IPS-18c (cell line): ENCODE data around the gene AHCYL2.
"Not testable (repeated sequence)": the region's sequence is repeated elsewhere in the genome, so short reads cannot be mapped to it uniquely, and the experiment has no call there.

Experiments used
- H3K4me3 ChIP-seq: 2 replicates; pipeline ENCODE4 v1.7.0; 2013; ENCODE audit warnings: low read depth, mild to moderate bottlenecking, low read length, moderate library complexity; ENCODE audit not compliant: insufficient read depth
- H3K9me3 ChIP-seq: one replicate; pipeline ENCODE4 v1.6.1; 2013; ENCODE audit warnings: mild to moderate bottlenecking, low read length, moderate library complexity; ENCODE audit not compliant: control insufficient read depth, insufficient read depth

Gene AHCYL2

DNA sequence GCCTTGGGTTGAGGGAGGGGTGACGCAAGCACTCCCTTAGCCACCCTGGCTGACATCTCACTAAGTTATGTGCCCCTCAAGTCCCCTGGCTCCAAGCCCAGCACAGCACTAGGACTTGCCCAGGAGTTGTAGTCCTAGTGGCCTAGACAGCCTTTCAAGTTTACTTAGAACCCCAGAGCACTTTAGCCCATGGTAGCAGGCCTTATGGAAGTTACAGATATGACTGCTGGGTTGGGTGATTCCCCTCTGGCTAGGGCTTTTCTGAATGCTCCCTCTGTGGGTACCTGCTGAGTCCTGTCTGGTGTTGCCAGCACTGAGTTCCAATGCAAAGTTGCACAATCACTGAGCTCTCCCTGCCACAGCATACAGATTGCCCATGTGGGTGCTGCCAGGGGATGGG is 83.2 kb downstream of the AHCYL2 start:
- Histone ChIP-seq H3K4me3 (no peak overlapping the region), H3K9me3 (no peaks in the 10 kb centered on the region)

DNA sequence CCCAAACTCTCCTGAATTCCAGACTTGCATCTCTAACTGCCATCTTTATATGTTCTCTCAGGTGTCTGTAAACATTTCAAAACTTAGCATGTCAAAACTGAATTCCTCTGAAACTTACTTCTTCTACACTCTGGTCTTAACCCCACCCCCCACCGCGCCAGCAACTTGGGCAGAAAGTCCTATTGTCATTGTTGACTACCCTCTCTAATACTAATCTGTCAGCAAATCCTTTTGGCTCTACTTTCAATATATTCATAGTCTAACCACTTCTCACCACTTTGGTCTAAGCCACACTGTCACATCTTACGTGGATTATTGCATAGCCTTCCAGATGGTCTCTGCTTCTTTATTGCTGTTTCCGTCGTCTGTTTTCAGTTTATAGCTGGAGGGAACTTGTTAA is 86.6 kb downstream of the AHCYL2 start:
- Histone ChIP-seq H3K4me3 (no peak overlapping the region), H3K9me3 (no peaks in the 10 kb centered on the region)

DNA sequence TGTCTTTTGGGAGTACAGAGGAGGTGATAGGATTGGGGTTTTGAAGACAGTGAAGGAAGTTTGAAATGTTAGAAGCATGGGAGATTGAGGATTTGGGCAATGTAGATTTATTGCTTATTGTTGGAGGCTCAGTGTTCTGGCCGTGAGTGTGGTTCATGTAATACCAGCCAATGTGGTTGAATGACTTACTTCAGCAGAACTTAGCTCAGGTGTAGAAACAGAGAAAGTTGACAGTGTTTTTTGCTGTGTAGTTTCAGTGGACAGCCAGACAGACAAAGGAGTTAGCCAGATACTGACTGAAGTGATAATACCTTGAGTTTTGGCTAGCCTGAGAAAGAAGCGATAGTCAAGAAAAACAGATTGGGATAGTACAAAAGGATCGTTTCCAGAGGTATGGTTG is 88.5 kb downstream of the AHCYL2 start:
- Histone ChIP-seq H3K4me3 (no peak overlapping the region), H3K9me3 (no peaks in the 10 kb centered on the region)

DNA sequence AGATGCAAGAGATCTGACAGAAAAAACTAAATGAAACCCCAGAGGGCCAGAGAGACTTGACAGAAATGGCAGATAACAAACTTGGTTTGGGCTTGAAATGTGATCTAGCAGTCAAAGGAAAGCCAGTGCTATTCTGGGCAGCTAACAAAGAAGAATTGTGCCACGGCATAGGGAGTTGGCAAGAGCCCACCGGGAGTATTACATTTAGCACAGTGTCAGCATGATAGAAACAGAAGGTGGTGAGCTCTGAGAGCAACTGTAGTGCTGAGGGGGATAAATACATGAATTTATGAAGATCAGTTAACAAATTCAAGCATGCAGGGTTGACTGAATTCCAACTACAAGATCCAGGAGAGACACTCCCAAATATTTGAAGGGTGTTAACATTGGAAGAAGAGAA is 91.1 kb downstream of the AHCYL2 start:
- Histone ChIP-seq H3K9me3 (no peaks in the 10 kb centered on the region), H3K4me3 (no peak overlapping the region)

DNA sequence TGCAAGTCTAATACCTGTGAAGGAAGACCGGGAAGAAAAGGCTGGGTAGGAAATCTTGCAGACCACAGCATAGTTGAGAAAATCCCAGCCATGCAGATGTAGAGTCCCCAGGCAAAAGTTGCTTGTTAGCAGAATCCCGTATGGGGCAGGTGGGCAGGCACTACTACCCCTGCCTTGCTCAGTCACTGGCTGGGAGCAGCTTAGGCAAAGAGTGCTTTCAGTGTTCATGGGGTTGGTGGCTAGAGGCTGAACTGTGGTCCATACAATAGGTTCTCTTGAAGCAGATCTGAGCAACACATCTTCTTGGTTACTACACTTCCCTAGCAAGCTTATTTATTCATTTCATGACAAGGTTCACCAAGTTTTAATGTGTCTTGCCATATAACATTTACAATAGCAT is 92.6 kb downstream of the AHCYL2 start:
- Histone ChIP-seq H3K4me3 (no peak overlapping the region), H3K9me3 (no peaks in the 10 kb centered on the region)

DNA sequence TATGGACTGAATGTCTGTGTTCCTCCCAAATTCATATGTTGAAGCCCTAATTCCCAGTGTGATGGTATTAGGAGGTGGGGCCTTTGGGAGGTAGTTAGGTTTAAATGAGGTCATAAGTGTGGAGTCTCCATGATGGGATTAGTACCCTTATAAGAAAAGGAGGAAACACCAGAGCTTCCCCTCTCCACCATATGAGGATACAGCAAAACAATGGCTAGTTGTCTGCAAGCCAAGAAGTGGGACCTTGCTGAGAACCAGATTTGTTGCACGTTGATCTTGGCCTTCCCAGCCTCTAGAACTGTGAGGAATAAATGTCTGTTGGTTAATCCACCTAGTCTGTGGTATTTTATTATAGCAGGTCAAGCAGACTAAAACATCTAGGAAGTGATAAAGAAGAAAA is 102.2 kb downstream of the AHCYL2 start:
- H3K9me3 ChIP-seq: no peaks in the 10 kb centered on the region
- H3K4me3 ChIP-seq: no peak overlapping the region

DNA sequence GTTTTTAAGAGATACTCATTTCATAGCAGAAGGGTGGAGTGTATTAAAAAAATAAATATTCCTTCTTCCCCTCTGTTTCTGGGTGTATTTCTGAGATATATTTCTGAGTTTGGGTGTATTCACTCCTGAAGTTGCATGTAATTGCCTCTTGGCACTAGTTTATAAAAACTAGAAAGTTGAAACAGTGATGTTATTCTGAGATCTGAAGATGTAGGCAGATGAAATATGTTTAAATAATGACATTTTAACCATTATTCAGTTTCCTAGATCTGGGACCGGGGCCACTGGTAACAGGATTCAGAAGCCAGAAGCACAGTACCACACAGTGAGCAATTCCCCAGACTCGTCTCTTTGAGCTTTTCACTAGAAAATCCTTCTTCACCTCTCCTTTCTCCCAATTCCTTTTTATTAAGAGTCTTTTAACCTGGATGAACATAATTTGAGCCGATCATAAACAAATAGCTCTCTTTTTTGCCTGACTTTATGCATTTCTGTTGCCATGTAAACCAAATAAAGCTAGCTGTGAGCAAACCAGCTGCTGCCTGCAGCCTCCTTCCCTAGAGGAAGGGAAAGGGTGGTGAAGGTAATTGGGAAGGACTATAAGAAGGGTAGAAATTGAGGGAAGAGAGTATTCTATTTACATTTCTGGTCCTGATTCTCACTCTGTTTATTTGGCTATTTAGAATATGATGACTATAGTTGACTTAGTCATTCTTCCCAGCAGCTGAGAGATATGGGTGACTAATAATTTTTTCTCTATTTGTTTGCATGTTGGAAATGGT is 107.6 kb downstream of the AHCYL2 start:
- no peaks in the 10 kb centered on the region for H3K9me3 ChIP-seq
- H3K4me3 ChIP-seq: no peak overlapping the region

DNA sequence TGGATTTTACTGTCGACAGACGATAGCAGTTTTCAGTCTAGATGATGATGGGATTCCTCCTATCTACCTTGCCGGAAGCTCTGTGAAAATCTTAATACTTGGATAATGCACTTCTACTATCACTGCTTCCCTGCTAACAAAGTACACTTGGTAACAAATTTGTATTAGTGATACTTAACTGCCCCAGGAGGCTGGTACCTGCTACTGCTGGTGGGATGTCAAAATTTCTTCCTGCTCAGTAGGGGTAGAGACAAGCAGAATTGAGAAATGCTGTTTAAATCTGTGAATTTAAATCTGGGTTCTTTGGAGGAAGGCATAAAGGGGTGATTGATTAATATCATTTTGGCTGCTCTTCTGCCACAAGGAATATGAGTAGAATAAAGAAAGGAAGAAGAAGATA is 109.6 kb downstream of the AHCYL2 start:
- H3K4me3 ChIP-seq: no peak overlapping the region

DNA sequence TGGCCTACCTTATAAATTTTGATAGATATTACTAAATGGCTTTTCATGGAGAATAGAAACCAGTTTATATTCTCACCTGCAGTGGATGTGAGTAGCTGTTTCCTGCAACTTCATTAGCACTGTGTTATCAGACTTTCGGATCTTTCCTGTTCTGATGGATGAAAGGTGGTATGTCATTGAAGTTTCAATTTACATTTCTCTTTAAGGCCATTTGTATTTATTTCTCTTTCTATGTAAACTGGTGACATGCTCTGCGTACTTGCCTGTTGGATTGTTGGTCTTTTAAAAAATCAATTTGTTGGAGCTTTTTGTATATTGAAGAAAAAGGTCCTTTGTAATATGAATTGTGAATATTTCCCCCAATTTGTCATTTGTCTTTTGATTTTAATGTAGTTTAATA is 113.6 kb downstream of the AHCYL2 start:
- Histone ChIP-seq H3K9me3 (no peaks in the 10 kb centered on the region), H3K4me3 (no peak overlapping the region)

More for the DNA sequence above, 109.6 kb downstream of the AHCYL2 start:
- H3K9me3 ChIP-seq: no peaks in the 10 kb centered on the region

DNA sequence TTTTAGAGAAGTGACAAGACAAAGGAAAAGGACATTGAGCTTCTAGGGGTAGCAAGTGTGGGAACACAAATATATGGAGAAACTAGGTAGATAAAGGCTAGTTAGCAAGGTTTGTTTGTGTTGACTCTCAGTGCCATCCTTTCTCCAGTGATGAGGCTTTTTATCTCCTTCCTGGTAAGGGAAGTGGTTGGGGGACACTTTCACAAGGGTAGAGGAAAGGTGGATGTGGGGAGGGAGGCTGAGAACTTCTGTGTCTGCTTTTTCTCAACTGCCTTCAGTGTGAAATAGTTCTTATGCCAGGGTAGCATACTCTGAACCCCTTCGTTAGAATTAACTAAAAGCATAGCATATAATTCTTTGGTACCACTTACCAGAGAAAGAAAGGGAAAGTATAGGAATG is 116.4 kb downstream of the AHCYL2 start:
- H3K4me3 ChIP-seq: no peak overlapping the region
- H3K9me3 ChIP-seq: no peaks in the 10 kb centered on the region

DNA sequence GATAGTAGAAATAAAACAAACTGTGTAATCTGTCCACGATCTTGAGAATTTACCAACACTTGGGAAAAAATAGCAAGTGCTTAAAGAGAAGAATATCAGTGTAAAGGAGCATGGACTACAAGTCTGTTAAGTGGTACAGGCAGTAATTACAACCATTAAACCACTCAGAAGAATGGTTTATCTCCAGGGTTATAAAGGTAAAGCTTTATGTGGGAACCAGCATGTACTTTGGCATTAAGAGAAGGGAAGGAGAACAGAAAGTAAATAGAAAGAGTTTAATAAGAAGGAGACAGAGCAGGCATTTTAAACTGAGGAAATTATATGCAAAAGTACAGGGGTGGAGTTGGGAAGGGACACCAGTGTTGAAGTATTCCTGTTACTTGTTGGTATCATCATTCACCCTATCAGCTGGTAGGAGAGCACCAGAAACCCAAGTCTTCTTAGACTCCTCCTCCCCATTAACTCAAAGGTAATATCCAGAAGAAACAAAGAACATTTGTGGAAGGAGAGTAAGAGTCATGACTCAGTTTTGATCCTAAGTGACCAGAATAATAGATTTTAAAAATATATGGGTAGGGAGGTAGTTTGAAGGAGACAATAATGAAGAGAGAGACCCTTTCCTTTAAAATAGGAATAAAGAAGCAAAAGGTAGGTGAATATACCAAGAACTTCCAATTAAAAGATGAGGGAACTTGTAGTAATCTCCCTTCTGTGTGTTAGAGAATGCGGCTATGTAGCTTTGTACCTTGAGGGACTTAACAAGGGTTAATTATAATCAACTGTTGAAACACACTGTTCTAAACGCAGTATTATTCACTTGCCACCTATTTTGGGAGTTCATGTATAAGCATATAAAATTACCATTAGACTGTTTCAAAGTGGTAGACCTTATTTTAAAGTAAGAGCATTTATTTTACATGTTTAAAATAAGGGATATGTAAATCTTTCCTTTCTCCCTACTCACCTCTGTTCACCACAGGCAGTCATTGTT is 117.3 kb downstream of the AHCYL2 start:
- H3K9me3 ChIP-seq: no peaks in the 10 kb centered on the region
- no peak overlapping the region for H3K4me3 ChIP-seq

DNA sequence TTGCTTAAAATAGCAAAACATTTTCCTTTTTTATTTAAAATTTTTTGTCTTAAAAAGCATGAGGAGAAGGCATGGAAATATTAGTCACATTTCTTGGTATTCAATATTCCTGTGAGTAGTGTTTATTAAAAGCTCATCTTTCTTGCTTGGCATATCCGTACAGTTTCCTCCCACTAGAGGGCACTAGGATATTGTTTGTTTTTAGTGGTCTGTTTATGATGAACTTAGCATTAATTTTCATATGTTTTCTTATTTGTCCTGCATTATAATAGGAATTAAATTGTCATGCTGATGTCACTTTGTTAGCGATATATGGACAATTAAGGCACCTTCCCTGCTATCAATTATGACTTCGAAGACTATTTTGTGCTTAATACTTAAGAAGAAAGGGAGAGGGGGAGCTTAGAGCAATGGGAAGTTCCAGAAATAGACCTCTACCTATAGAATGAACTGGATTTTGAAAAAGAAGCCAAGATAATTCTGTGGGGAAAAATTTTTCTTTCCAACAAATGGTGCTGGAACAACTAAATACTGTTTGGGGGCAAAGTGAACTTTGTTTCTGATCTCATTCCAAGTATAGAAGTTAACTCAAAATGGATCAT is 118.4 kb downstream of the AHCYL2 start:
- H3K9me3 ChIP-seq: no peaks in the 10 kb centered on the region

DNA sequence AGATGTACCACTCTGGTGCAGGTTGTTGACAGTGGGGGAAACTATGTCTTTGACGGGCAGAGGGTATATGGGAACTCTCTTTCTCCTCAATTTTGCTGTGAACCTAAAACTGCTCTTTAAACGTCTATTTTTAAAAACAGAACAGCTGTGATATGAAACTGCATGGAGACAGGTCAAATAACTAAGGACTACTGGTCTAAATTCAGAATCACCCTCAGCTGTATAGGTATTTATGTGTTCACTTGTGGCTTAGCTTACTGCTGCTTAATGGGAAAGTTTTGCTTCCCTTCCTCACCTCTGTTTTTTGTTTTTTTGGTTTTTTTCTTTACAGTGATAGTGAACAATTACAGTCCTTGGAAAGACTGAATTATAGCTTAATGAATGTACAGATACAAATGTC is 122.5 kb downstream of the AHCYL2 start:
- Histone ChIP-seq H3K9me3 (no peaks in the 10 kb centered on the region), H3K4me3 (no peak overlapping the region)

More for the DNA sequence above, 118.4 kb downstream of the AHCYL2 start:
- H3K4me3 ChIP-seq: no peak overlapping the region

DNA sequence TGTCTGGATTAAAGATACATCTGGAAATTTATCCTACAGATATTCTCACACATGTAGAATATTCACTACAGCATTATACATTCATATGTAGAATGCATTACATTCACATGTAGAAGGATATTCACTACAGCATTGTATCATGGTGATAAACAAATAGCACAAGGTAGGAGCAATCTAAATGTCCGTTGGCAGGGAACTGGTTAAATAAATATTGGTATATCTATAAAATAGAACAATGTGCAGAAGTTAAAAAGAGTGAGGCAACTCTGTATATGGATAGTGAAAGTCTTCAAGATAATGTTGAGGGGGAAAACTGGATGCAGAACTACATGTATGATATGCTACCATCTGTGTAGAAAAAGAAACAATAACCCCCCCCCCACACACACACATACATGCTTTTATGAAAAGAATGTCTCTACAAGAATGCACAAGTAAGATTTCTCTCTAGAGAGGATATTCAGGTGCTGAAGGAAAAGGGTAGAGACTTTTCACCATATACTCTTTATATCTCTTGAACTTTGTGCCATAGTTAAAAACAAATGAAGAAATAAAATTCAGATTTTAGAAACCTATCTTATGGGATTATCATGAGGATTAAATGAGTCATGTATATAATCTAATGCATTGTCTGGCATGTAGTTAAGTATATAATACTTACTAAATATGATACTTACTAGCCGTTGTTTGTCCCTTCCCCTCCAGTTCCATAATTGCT is 123.4 kb downstream of the AHCYL2 start:
- no peak overlapping the region for H3K4me3 ChIP-seq
- H3K9me3 ChIP-seq: no peaks in the 10 kb centered on the region

DNA sequence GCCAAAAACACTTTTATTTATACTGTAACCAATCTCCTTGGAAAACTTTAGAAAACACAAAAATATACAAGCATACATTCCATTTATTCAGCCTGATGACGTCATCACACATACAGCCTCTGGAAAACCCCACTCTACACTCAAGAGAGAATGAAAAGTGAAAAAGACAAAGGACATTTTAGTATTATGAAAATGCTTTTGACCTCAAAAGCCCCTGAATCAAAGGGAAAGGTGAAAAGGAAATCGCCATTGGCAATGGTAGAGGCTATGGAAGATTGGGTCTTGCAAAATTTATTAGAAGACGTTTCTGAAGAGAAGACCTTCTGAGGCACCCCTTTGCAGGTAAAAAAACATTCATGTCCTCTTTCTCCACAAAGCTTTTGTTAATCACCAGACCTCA is 126.5 kb downstream of the AHCYL2 start:
- no peak overlapping the region for H3K4me3 ChIP-seq
- no peaks in the 10 kb centered on the region for H3K9me3 ChIP-seq

DNA sequence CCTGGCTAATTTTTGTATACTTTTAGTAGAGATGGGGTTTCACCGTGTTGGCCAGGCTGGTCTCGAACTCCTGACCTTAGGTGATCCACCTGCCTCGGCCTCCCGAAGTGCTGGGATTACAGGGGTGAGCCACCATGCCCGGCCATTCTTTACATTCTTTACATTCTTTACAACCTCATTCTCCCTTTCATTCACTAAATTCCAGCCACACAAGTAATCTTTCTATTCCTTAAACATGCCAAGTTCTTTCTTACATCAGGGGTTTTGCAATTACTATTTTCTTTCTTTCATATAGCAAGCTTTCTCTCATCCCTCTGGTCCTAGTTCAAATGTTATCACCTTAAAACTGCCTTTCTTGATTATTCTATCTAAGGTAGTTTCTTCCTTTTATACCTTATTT is 128.3 kb downstream of the AHCYL2 start:
- H3K4me3 ChIP-seq, H3K9me3 ChIP-seq: not testable (repeated sequence)

DNA sequence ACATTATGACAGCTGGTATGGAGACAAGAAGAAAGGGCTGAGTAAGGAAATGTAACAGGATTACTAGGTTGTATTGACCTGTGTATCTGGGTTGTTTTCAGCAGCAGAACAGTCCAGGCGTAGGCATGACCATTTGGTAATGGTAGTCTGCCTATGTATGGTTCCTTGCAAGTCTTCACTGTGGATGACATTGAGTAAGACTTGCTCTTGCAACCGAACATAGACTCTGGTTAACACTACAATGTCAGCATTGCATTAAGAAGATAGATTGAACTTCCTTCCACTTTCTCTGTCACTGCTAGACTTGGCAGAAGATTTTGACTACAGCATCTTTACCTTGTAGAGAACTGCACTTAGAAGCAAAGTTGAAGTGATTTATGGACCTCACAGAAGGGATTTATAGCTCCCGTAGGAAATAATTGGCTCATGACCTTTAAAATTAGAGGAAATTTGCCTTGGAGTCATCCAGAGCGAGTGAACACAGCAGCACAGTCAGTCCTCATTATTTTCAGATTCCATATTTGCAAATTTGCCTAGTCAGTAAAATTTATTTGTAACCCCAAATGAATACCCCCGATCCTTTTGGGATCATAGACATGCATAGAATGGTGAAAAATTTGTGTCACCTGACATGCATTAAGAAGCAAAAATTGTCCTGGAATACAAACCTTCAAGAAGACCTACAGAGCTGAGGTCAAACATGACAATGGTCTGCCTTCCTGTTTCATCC is 129.8 kb downstream of the AHCYL2 start:
- no peak overlapping the region for H3K4me3 ChIP-seq
- H3K9me3 ChIP-seq: no peaks in the 10 kb centered on the region
